NK-92 (cell line): ENCODE data around the gene PLXNA3.

Experiments
- DNase-seq: peaks from one replicate; lab custom pipeline; 2025; ENCODE audit not compliant: unreplicated experiment; lab: John Stamatoyannopoulos, UW

PLXNA3 gene

DNA sequence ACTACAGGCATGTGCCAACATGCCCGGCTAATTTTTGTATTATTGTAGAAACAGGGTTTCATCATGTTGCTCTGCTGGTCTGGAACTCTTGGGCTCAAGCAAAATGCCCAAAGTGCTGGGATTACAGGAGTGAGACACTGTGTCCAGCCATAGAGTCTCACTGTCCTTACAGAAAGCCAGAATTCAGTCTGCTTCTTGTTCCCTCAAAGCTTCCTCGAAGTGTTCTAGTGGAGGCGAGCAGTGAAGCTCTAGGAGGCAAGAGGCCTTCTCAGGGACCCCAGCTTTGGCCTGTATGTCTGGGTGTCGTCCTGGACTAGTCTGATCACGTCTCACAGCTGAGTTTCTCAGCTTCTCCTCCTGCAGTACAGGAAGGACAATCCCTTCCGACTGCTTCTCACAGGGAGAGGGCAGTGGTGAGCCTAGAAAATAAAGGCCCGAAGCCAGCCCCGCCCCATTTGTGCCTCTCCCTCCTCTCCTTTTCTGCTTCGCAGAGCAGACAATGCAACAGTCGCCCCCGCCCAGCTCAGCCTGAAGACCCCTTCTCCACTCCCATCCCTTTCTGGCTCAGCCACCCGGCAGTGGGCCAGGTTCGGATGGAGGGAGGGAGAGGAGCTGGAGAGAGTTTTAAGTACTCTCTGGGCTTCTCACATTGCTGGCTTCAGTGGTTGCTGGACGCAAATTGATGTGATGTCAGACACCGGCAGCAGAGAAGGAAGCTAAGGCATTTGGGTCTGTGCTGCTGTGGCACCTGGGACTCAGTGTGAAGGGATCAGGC is 69.0 kb downstream of the PLXNA3 start:
- no peak for DNase-seq
